Measurements from ENCODE around the gene TMEM231. TPM values are rescaled to one million over a fixed set of nuclear protein-coding genes. Genes with fewer than 3 reads are reported as not detected.
A peak's percentile ranks its signal among the peaks of the same experiment; 100 is the strongest.
"Not testable (repeated sequence)": the region's sequence is repeated elsewhere in the genome, so short reads cannot be mapped to it uniquely, and the experiment has no call there.

The TMEM231 gene
- total RNA-seq, 6 experiments from 2014 or later = 9.0 to 14.5 (median 10.0) TPM

- H3K4me3 Mint-ChIP-seq = peak overlapping the region; percentile 99
- H3K4me1 Mint-ChIP-seq (ENCODE audit: low read depth) = peaks cover 26% of the 10 kb centered on the region
- no peaks in the 10 kb centered on the region for H3K9me3 Mint-ChIP-seq
- TF ChIP-seq, protein P1, sequence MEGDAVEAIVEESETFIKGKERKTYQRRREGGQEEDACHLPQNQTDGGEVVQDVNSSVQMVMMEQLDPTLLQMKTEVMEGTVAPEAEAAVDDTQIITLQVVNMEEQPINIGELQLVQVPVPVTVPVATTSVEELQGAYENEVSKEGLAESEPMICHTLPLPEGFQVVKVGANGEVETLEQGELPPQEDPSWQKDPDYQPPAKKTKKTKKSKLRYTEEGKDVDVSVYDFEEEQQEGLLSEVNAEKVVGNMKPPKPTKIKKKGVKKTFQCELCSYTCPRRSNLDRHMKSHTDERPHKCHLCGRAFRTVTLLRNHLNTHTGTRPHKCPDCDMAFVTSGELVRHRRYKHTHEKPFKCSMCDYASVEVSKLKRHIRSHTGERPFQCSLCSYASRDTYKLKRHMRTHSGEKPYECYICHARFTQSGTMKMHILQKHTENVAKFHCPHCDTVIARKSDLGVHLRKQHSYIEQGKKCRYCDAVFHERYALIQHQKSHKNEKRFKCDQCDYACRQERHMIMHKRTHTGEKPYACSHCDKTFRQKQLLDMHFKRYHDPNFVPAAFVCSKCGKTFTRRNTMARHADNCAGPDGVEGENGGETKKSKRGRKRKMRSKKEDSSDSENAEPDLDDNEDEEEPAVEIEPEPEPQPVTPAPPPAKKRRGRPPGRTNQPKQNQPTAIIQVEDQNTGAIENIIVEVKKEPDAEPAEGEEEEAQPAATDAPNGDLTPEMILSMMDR (IDR thresholded peaks at IDR 0.05) = no peak
- H3K27me3 Mint-ChIP-seq (ENCODE audit: insufficient read depth) = peaks cover 8% of the 10 kb centered on the region
- DNase-seq = peak; percentile 92
- peak overlapping the region; percentile 98 for H3K27ac Mint-ChIP-seq
- H3K36me3 Mint-ChIP-seq (ENCODE audit: low read depth) = no peaks in the 10 kb centered on the region
Observed at GRCh38 chr16:75555213-75555706, 792 bp downstream of the TMEM231 start.

- Mint-ChIP-seq H3K9me3 (no peaks in the 10 kb centered on the region), H3K27me3 (ENCODE audit: insufficient read depth) (peaks cover 3% of the 10 kb centered on the region), H3K4me1 (ENCODE audit: low read depth) (peaks cover 18% of the 10 kb centered on the region), H3K27ac (no peak overlapping the region), H3K4me3 (no peak overlapping the region), H3K36me3 (ENCODE audit: low read depth) (no peaks in the 10 kb centered on the region)
- no peak for DNase-seq
- TF ChIP-seq, protein P1 (IDR thresholded peaks at IDR 0.05) = no peak
Observed at GRCh38 chr16:75552951-75553350, 3.1 kb downstream of the TMEM231 start.

DNA sequence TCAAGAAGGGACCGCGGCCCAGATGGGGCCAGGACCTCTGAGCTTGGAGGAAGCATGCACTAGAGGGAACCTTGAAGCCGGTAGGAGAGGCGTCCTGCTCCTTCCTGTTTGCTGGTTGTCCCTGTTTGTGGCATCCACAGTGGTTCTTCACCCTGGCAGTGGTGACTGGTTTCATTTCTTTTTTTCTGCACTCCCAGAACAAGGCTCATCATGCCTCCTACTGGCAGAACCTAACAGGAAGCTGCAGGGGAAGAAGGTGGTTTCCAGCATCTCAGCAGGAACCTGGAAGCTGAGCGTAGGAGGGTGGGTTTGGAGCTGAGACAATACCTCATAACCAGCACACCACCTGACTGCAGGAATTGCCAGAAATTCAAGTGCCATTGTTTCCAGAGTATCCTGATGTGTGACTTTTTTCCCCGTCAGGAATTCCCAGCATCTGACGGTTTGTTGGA is 5.8 kb downstream of the TMEM231 start:
- peaks cover 12% of the 10 kb centered on the region for H3K4me1 Mint-ChIP-seq (ENCODE audit: low read depth)
- peak; percentile 25 for DNase-seq

DNA sequence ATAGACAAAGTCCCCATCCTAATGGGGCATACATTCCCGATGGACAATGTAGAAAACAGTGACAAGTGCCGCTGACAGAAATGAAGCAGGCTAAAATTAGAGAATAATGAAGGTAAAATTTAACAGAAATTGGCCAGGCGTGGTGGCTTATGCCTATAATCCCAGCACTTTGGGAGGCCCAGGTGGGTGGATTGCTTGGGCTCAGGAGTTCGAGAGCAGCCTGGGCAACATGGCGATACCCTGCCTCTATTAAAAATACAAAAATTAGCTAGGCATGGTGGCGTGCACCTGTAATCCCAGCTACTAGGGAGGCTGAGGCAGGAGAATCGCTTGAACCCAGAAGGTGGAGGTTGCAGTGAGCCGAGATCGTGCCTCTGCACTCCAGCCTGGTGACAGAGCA is 7.6 kb downstream of the TMEM231 start:
- H3K4me3 Mint-ChIP-seq; H3K9me3 Mint-ChIP-seq; H3K36me3 Mint-ChIP-seq (ENCODE audit: low read depth): not testable (repeated sequence)

More for the DNA sequence above, 5.8 kb downstream of the TMEM231 start:
- no peak overlapping the region for H3K27ac Mint-ChIP-seq
- H3K27me3 Mint-ChIP-seq (ENCODE audit: insufficient read depth) = peaks cover 3% of the 10 kb centered on the region; the same call in 1 of the 2 replicates
- no peaks in the 10 kb centered on the region for H3K9me3 Mint-ChIP-seq
- H3K36me3 Mint-ChIP-seq (ENCODE audit: low read depth) = no peaks in the 10 kb centered on the region
- H3K4me3 Mint-ChIP-seq = no peak overlapping the region
- TF ChIP-seq, protein P1 (IDR thresholded peaks at IDR 0.05) = peak; percentile 67

GRCh38 chr16:75546293-75546692 is 9.8 kb downstream of the TMEM231 start:
- TF ChIP-seq, protein P1 (IDR thresholded peaks at IDR 0.05) = no peak

More for the DNA sequence above, 7.6 kb downstream of the TMEM231 start:
- H3K4me1 Mint-ChIP-seq (ENCODE audit: low read depth); H3K27ac Mint-ChIP-seq; H3K27me3 Mint-ChIP-seq (ENCODE audit: insufficient read depth); DNase-seq: not testable (repeated sequence)

DNA sequence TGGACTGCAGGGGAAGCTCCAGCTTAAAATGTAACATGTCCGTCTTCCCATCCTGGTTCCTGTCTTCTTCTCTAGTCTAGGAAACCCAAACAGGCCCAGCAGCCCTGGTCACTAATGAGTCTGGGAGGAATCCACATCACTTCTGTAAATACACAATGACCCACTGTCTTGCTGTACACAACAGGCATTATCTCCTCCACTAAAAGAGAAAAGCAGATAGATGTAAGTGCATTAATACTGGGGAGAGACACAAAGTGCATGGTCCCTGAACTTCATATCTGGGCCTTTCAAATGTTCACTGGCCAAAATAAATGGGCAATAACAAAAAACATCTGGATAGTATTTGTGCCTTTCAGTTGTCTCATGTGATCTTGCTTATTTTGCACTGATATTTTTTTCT is 10.2 kb downstream of the TMEM231 start:
- not testable (repeated sequence) for DNase-seq; H3K27me3 Mint-ChIP-seq (ENCODE audit: insufficient read depth); H3K27ac Mint-ChIP-seq; H3K4me1 Mint-ChIP-seq (ENCODE audit: low read depth); H3K9me3 Mint-ChIP-seq; H3K4me3 Mint-ChIP-seq; H3K36me3 Mint-ChIP-seq (ENCODE audit: low read depth)

More at GRCh38 chr16:75546293-75546692, 9.8 kb downstream of the TMEM231 start:
- Mint-ChIP-seq H3K27ac (no peak overlapping the region), H3K4me1 (ENCODE audit: low read depth) (no peaks in the 10 kb centered on the region), H3K36me3 (ENCODE audit: low read depth) (no peaks in the 10 kb centered on the region), H3K9me3 (no peaks in the 10 kb centered on the region), H3K27me3 (ENCODE audit: insufficient read depth) (0 out of 2 replicates have a peak, but pooled peaks cover 2% of the 10 kb centered on the region), H3K4me3 (no peak overlapping the region)
- DNase-seq = no peak

GRCh38 chr16:75542462-75542861 is 13.6 kb downstream of the TMEM231 start:
- H3K4me3 Mint-ChIP-seq; H3K9me3 Mint-ChIP-seq; H3K27me3 Mint-ChIP-seq (ENCODE audit: insufficient read depth); H3K4me1 Mint-ChIP-seq (ENCODE audit: low read depth); H3K36me3 Mint-ChIP-seq (ENCODE audit: low read depth); DNase-seq; H3K27ac Mint-ChIP-seq: not testable (repeated sequence)

Data from HFFc6 (cell line).